Measurements from ENCODE around the gene STEAP4. TPM values are rescaled to one million over a fixed set of nuclear protein-coding genes. Genes with fewer than 3 reads are reported as not detected.
"Not testable (repeated sequence)": the region's sequence is repeated elsewhere in the genome, so short reads cannot be mapped to it uniquely, and the experiment has no call there.

Gene STEAP4
- total RNA-seq, 1 experiment from 2014 or later: under 0.01 TPM

- no peak for DNase-seq
- peaks cover 12% of the 10 kb centered on the region for H3K27me3 ChIP-seq (ENCODE audit: control insufficient read depth, insufficient read depth, low read length)
- no peaks in the 10 kb centered on the region for H3K36me3 ChIP-seq (replicated peaks; ENCODE audit: control insufficient read depth, insufficient read depth, low read length)
- H3K4me3 ChIP-seq (ENCODE audit: insufficient read depth, low read depth, low read length): no peak overlapping the region
These were observed 4.2 kb downstream of the STEAP4 start for GRCh38 chr7:88302486-88302885.

GRCh38 chr7:88301924-88302323 is 4.8 kb downstream of the STEAP4 start:
- Histone ChIP-seq H3K4me3 (ENCODE audit: insufficient read depth, low read depth, low read length) (no peak overlapping the region), H3K36me3 (replicated peaks; ENCODE audit: control insufficient read depth, insufficient read depth, low read length) (no peaks in the 10 kb centered on the region), H3K27me3 (ENCODE audit: control insufficient read depth, insufficient read depth, low read length) (peaks cover 8% of the 10 kb centered on the region)
- no peak for DNase-seq

GRCh38 chr7:88300401-88300945 is 6.2 kb downstream of the STEAP4 start:
- no peaks in the 10 kb centered on the region for H3K27me3 ChIP-seq (ENCODE audit: control insufficient read depth, insufficient read depth, low read length)
- no peaks in the 10 kb centered on the region for H3K36me3 ChIP-seq (replicated peaks; ENCODE audit: control insufficient read depth, insufficient read depth, low read length)
- H3K4me3 ChIP-seq (ENCODE audit: insufficient read depth, low read depth, low read length): no peak overlapping the region
- DNase-seq: no peak

GRCh38 chr7:88299126-88299525 is 7.6 kb downstream of the STEAP4 start:
- no peaks in the 10 kb centered on the region for H3K27me3 ChIP-seq (ENCODE audit: control insufficient read depth, insufficient read depth, low read length)
- H3K36me3 ChIP-seq (replicated peaks; ENCODE audit: control insufficient read depth, insufficient read depth, low read length): no peaks in the 10 kb centered on the region
- DNase-seq: no peak
- no peak overlapping the region for H3K4me3 ChIP-seq (ENCODE audit: insufficient read depth, low read depth, low read length)

- Histone ChIP-seq H3K27me3 (ENCODE audit: control insufficient read depth, insufficient read depth, low read length) (no peaks in the 10 kb centered on the region), H3K4me3 (ENCODE audit: insufficient read depth, low read depth, low read length) (no peak overlapping the region), H3K36me3 (replicated peaks; ENCODE audit: control insufficient read depth, insufficient read depth, low read length) (no peaks in the 10 kb centered on the region)
- DNase-seq: no peak
These were observed 12.8 kb downstream of the STEAP4 start for GRCh38 chr7:88293866-88294265.

- DNase-seq: no peak
- H3K36me3 ChIP-seq (replicated peaks; ENCODE audit: control insufficient read depth, insufficient read depth, low read length): no peaks in the 10 kb centered on the region
- no peak overlapping the region for H3K4me3 ChIP-seq (ENCODE audit: insufficient read depth, low read depth, low read length)
- no peaks in the 10 kb centered on the region for H3K27me3 ChIP-seq (ENCODE audit: control insufficient read depth, insufficient read depth, low read length)
These were observed 15.1 kb downstream of the STEAP4 start for GRCh38 chr7:88291398-88292173.

GRCh38 chr7:88290491-88290890 is 16.2 kb downstream of the STEAP4 start:
- Histone ChIP-seq H3K27me3 (ENCODE audit: control insufficient read depth, insufficient read depth, low read length) (no peaks in the 10 kb centered on the region), H3K4me3 (ENCODE audit: insufficient read depth, low read depth, low read length) (no peak overlapping the region), H3K36me3 (replicated peaks; ENCODE audit: control insufficient read depth, insufficient read depth, low read length) (no peaks in the 10 kb centered on the region)
- DNase-seq: no peak

GRCh38 chr7:88289564-88290025 is 17.1 kb downstream of the STEAP4 start:
- no peaks in the 10 kb centered on the region for H3K36me3 ChIP-seq (replicated peaks; ENCODE audit: control insufficient read depth, insufficient read depth, low read length)
- no peak for DNase-seq
- H3K27me3 ChIP-seq (ENCODE audit: control insufficient read depth, insufficient read depth, low read length): no peaks in the 10 kb centered on the region
- H3K4me3 ChIP-seq (ENCODE audit: insufficient read depth, low read depth, low read length): no peak overlapping the region

- Histone ChIP-seq H3K36me3 (replicated peaks; ENCODE audit: control insufficient read depth, insufficient read depth, low read length) (no peaks in the 10 kb centered on the region), H3K4me3 (ENCODE audit: insufficient read depth, low read depth, low read length) (no peak overlapping the region), H3K27me3 (ENCODE audit: control insufficient read depth, insufficient read depth, low read length) (no peaks in the 10 kb centered on the region)
- DNase-seq: no peak
These were observed 24.9 kb downstream of the STEAP4 start for GRCh38 chr7:88281749-88282148.

GRCh38 chr7:88280801-88281200 is 25.9 kb downstream of the STEAP4 start:
- Histone ChIP-seq H3K4me3 (ENCODE audit: insufficient read depth, low read depth, low read length) (no peak overlapping the region), H3K36me3 (replicated peaks; ENCODE audit: control insufficient read depth, insufficient read depth, low read length) (no peaks in the 10 kb centered on the region), H3K27me3 (ENCODE audit: control insufficient read depth, insufficient read depth, low read length) (no peaks in the 10 kb centered on the region)
- DNase-seq: no peak

- H3K4me3 ChIP-seq (ENCODE audit: insufficient read depth, low read depth, low read length): no peak overlapping the region
- H3K36me3 ChIP-seq (replicated peaks; ENCODE audit: control insufficient read depth, insufficient read depth, low read length): no peaks in the 10 kb centered on the region
- no peak for DNase-seq
- H3K27me3 ChIP-seq (ENCODE audit: control insufficient read depth, insufficient read depth, low read length): no peaks in the 10 kb centered on the region
These were observed 27.4 kb downstream of the STEAP4 start for GRCh38 chr7:88279323-88279722.

- no peak overlapping the region for H3K4me3 ChIP-seq (ENCODE audit: insufficient read depth, low read depth, low read length)
- no peak for DNase-seq
- H3K27me3 ChIP-seq (ENCODE audit: control insufficient read depth, insufficient read depth, low read length): no peaks in the 10 kb centered on the region
- no peaks in the 10 kb centered on the region for H3K36me3 ChIP-seq (replicated peaks; ENCODE audit: control insufficient read depth, insufficient read depth, low read length)
These were observed 27.8 kb downstream of the STEAP4 start for GRCh38 chr7:88278881-88279280.

- H3K36me3 ChIP-seq (replicated peaks; ENCODE audit: control insufficient read depth, insufficient read depth, low read length): no peaks in the 10 kb centered on the region
- no peaks in the 10 kb centered on the region for H3K27me3 ChIP-seq (ENCODE audit: control insufficient read depth, insufficient read depth, low read length)
- no peak overlapping the region for H3K4me3 ChIP-seq (ENCODE audit: insufficient read depth, low read depth, low read length)
- DNase-seq: no peak
These were observed 30.0 kb downstream of the STEAP4 start for GRCh38 chr7:88276605-88277153.

- DNase-seq; H3K36me3 ChIP-seq (replicated peaks; ENCODE audit: control insufficient read depth, insufficient read depth, low read length); H3K4me3 ChIP-seq (ENCODE audit: insufficient read depth, low read depth, low read length); H3K27me3 ChIP-seq (ENCODE audit: control insufficient read depth, insufficient read depth, low read length): not testable (repeated sequence)
These were observed 31.8 kb downstream of the STEAP4 start for GRCh38 chr7:88274856-88275255.

GRCh38 chr7:88269586-88269985 is 37.1 kb downstream of the STEAP4 start:
- H3K27me3 ChIP-seq (ENCODE audit: control insufficient read depth, insufficient read depth, low read length): no peaks in the 10 kb centered on the region
- no peaks in the 10 kb centered on the region for H3K36me3 ChIP-seq (replicated peaks; ENCODE audit: control insufficient read depth, insufficient read depth, low read length)
- DNase-seq: no peak
- H3K4me3 ChIP-seq (ENCODE audit: insufficient read depth, low read depth, low read length): no peak overlapping the region
